SIG-M5 treated with dmso at 0.1 percent for 504 hours (cell line): ENCODE measurements around the gene MAN1C1.

Experiments
- DNase-seq: peaks from one replicate; lab custom pipeline; 2025; ENCODE audit not compliant: unreplicated experiment; lab: John Stamatoyannopoulos, UW

MAN1C1 gene

GRCh38 chr1:25616095-25616986 is at the start of gene MAN1C1:
Gene MAN1C1 (plus strand): TSS chr1:25616791. CDS start chr1:25617798, 1,007 bp downstream.
- DNase-seq: peak; percentile 60

DNA sequence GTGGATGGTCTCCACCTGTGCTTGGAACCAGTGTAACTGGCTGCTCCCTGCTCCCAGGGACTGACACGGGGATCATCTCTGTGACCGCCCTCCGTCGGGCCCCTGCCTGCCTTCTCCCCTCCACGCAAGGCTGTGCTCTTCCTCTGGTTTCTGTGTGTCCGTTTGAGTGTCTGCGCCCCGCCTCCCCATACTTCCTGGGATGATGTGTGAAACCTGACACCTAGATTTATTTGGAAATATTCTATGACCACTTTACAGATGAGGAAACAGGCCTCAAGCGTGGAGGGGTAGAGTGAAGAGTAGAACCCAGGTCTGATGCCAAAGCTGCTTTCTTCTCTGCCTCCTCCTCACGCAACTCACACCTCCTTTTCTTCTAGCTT is 48.9 kb upstream of the MAN1C1 start:
- DNase-seq: no peak

GRCh38 chr1:25568090-25568833 is 48.3 kb upstream of the MAN1C1 start:
- DNase-seq: peak; percentile 16

DNA sequence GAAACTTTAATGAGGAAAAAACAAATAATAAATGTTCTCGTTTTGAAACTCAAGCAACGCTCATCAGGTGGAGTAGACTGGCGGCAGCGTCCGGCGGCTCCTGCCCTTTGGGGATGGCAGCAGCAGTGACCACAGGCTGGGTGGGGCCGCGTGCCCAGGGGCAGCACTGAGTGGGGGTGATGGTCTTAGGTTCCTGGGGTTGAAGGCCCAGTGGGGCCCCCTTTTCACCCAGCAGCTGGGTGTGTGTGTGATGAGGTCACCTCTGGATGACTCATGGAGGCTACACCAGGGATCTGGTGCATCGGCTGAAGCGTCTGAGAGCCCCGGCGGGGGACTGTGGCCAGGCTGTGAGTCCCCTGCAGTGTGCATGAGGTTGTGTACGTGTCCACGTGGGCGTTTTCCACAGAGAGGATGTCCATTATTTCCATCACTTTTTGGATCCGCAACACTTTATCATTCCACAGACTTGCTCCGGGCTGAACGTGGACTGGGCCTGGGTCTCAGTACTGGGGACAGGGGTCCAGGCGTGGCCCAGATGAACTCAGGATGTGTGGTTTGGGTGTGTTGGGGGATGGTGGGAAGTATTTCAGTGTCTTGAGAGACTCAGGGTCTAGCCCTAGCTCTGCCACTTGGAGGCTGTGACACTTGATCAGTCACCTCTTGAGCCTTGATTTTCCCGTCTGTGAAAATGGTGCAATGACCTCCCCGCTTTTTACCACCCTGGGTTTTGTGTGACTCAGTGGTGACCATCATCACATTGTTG is 47.6 kb upstream of the MAN1C1 start:
- DNase-seq: no peak

- no peak for DNase-seq
Observed at GRCh38 chr1:25569597-25570396, 46.8 kb upstream of the MAN1C1 start.

DNA sequence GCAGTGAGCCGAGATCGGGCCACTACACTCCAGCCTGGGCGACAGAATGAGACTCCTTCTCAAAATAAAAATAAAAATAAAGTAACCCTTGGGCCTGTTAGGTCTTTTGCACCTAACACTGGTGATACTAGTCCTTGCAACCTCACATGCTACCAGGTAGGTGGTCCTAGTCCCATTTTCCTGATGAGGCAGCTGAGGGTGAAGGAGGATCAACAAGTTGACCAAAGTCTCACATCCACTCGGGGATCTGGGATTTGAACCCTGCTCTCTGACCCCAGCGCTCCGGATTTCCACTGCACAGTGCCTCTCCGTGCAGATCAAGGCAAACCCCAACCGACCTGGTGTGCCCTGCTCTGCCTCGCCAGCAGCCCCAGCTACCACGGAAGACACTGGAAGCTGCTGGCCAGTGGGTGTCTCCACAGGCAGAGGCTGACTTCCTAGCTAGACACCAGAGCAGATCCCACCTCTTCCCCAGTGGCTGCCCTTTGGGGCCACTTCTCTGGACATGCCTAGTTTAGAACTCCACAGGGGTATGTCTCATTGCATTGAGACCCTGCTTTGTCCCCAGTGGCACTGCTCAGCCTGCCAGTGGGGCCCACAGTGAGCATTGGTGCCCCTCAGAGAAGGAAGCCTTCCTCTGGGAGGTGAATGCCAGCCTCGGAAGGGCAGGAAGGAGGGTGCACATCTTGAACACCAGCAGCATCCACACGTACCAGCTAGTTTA is 45.6 kb upstream of the MAN1C1 start:
- no peak for DNase-seq

DNA sequence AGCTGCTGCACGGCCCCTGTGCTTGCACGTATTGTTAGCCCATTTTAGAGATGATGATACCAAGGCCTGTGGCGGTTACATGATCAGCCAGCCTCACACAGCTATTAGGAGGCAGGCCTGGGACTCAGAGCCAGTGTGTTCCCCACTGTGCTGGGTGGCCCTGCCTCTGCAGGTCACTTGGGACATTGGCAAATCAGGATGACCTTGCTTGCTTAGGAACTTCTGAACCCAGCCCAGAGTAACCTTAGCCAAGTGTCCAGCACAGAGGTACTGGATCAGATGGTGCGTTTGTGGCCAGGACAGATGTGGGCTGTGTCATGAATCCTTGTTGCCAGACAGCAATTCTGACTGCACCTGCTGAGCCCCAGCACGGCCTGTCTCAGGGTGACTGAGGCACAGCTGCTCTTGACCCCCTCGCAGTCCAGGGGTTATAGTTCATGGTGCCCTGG is 45.0 kb upstream of the MAN1C1 start:
- DNase-seq: no peak

DNA sequence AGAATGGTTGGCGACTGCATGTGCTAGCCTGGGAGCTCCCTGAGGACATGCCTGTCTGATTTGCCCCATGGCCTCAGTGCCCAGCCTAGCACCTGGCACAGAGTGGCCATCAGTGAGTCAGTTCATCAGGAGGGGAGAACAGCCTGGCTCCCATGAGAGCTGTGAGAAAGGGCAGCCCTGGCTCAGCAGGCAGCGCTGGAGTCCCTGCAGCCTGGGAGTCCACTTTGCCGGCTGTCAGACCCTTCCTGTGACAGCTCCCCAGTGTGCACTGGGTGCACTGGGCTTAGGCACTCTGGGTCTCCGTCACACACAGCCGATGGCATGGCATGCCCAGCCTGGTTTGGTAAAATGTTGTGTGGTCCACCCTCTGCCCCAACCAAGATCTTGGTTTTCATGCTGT is 44.5 kb upstream of the MAN1C1 start:
- DNase-seq: no peak

DNA sequence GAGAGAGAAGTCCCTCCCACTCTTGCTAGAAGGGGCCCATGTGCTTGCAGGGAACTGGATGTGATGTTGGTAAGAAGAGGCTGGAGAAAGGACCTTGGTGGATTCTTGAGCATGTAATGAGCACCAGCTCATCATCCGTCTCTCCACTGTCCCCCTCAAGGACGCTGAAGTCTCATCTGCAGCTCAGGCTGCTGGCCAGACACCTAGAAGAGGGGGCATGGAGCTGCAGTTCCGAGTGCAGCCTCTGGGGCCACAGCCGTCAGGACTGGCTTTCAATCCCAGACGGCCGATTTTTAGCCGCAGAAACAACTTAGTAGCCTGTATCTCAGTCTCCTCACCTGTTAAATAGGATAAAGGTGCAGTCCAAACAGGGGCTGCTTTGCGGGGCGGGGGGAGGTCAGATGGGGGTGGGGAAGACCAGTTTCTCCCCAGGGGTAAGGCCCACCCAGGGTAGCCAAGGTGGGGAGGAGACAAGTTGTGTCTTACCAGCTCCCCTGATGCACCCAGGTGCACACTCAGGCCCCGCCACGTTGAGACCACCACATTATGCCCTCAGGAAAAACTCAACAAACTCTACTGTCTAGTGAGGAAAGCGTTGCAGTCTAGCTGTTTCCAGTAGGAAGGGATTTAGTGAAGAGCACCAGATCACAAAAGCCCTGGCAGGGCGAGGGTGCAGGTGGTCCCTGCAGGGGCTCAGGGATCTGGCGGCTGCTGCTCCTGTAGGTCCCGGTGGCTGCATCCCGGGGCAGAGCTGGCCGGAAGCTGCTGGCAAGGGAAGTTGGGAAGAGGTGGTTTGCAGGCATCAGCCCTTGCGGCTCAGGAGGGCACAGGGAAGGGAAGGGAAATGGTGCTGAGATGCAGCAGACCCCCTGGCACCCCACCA is 43.6 kb upstream of the MAN1C1 start:
- peak; percentile 35 for DNase-seq

- no peak for DNase-seq
Observed at GRCh38 chr1:25573591-25573930, 43.0 kb upstream of the MAN1C1 start.

DNA sequence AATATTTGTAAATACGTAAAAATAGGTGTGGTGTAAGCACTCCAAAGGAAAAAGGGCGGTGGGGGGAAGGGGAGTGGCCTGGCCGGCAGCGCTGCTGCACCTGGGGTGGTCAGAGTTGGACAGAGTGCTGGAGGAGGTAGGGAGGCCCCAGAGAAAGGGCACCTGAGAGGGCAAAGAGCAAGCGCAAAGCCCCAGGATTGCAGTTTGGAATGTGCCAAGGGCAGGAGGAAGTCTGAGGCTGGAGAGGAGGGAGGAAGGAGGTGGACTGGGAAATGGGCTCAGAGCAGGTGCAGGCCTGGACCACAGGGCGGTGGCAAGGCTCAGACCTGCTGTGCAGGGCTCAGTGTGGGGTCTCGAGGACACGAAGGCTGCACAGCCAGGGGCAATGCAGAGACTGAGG is 42.6 kb upstream of the MAN1C1 start:
- no peak for DNase-seq

GRCh38 chr1:25575191-25575590 is 41.4 kb upstream of the MAN1C1 start:
- no peak for DNase-seq

DNA sequence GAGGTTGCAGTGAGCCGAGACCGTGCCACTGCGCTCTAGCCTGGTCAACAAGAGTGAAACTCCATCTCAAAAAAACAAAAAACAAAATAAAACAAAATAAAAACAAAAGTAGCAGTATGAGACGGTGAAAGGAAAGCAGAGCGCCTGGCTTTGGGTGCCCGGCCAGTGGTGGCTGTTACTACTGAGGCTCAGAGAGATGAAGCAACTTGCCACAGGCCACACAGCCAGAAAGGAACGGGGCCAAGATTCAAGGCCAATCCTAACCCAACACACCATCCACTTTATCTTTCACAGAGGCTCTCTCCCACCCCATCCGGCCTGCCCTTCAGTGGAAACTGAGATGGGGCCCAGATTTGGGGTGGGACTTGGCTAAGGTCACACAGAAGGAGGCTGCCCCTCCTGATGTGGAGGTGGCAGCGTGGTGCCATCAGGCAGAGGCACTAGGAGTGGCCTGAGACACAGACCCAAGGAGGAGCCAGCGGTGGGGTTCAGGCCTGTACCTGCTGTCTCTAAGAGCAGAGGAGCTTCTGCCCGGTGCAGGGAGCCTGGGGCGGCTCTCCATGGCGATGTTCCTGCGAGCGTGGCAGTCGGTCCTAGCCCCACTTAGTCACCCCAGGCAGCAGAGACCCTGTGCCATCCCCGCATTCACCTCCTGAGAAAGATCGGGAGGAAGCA is 40.0 kb upstream of the MAN1C1 start:
- no peak for DNase-seq

- DNase-seq: no peak
Observed at GRCh38 chr1:25577134-25577920, 39.3 kb upstream of the MAN1C1 start.

DNA sequence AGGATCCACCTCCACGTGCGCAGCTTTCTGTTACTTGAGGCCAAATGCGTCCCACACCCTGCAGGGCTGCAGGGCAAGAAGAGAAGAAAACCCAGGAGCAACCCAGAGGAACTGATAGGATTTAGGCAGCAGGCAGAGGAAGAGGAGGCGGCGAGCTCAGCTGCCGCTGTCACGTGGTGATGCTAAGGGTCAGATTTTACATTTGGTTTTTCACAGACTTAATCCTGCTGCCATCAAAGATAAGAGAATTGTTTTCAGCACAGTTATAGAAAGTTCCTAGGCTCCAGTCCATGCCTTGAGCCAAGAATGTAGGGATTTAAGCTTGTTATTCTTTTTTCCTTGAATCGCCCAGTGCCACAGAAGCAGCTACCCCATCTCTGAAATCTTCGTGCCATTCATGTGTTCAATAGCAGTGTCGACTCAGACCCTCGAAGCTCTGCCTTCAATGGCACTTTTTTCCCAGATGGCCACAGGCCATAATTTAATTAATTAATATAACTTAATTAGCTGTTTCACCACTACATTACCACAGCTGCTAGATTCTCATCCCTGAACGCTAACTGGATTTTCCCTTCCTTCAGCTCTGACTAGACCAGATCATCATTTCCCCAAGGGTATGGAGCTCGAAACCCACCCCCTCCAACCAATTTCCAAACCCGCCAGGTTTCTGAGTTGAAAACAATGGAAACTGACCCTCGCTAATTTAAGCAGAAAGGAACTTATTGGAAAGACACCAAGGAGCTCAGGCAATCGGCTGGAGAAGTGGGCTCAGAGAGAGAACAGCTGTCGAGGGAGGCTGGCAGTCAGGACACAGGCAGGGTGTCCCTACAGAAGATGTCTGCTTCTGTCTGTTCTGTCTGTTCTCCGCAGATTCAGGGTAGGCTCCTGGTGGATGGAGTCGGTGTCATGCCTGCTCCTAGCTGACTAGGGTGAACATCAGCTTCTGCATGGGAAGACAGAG is 37.0 kb upstream of the MAN1C1 start:
- no peak for DNase-seq

DNA sequence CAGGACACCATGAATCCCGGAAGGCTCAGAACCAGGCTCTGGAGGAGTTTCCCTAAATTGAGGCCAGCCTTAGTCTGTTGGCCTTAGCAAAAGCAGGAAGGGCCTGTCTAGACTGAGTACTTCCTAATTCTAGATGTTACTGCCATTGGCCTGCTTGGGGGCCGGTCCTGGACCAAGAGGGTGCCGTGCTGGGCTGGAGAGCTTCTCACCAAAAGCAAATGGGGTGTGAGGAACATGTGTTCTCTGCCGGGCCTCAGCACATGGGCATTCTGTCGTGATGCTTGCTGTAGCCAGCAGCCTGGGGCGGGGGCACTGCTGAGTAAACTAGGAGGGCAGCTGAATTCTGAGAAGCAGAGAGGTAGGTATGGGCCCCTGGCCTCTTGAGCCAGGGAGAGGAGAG is 35.7 kb upstream of the MAN1C1 start:
- DNase-seq: peak; percentile 15

- DNase-seq: no peak
Observed at GRCh38 chr1:25581764-25582163, 34.8 kb upstream of the MAN1C1 start.
